T-helper 1 cell treated with Interleukin-12 subunit alpha and Interleukin-12 subunit beta and Interleukin-4 antibody, amounts not matched to agents 30 μg/mL and 1 μg/mL, for 36 hours (primary cell): ENCODE measurements around the gene HEMGN.

Experiments
- H3K27ac Mint-ChIP-seq: one replicate; pipeline ENCODE4 v1.8.0; 2021; ENCODE audit warnings: mild to moderate bottlenecking, mixed read lengths
- H3K27me3 Mint-ChIP-seq: one replicate; pipeline ENCODE4 v1.8.0; 2021; ENCODE audit warnings: low read depth, mixed read lengths
- H3K36me3 Mint-ChIP-seq: one replicate; pipeline ENCODE4 v1.8.0; 2021; ENCODE audit warnings: low read depth, mixed read lengths
- H3K4me1 Mint-ChIP-seq: one replicate; pipeline ENCODE4 v1.8.0; 2021; ENCODE audit warnings: low read depth, mixed read lengths
- H3K4me3 Mint-ChIP-seq: one replicate; pipeline ENCODE4 v1.8.0; 2021; ENCODE audit warnings: mild to moderate bottlenecking, moderate library complexity, mixed read lengths
- H3K9me3 Mint-ChIP-seq: one replicate; pipeline ENCODE4 v1.8.0; 2021; ENCODE audit warnings: mixed read lengths

Gene HEMGN

DNA sequence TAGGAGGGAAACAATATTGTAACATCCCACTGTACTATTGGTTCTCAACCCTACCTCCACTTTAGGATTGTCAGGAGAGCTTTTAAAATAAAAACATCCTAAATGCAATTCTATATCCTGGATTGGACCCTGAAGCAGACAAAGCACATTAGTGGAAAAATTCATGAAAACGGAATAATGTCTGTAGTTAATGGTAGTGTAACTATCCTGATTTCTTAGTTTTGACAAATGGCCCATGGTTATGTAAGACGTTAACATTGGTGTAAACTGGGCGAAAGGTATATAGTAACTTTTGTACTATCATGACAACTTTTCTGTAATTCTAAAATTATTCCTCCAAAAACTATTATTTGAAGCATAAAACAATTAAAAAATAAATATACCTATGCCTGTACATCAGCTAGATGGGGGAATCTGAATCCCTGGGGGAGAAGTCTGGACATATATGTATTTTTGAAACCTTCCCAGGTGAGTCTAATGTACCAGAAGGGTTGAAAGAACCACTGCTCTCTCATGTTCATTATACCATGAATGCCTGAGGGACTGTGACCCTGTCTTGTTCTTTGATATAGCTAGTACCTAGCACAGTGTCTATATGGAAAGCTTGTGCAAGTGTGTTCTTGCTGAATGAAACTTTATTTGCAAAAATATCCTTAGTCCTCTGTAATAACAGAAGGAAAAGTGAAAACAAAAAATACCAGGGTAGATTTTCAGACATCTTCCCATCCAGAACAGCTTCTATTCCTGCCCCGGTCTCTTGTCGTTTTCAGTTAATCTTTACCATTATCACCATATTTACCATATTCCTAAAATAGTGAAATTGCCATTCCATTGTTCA, 12.3 kb downstream of the HEMGN start:
- no peak overlapping the region for H3K4me3 Mint-ChIP-seq
- H3K4me1 Mint-ChIP-seq = peaks cover 33% of the 10 kb centered on the region
- peaks cover 3% of the 10 kb centered on the region for H3K27me3 Mint-ChIP-seq
- H3K27ac Mint-ChIP-seq = no peak overlapping the region
- H3K9me3 Mint-ChIP-seq = no peaks in the 10 kb centered on the region
- H3K36me3 Mint-ChIP-seq = peaks cover 4% of the 10 kb centered on the region

DNA sequence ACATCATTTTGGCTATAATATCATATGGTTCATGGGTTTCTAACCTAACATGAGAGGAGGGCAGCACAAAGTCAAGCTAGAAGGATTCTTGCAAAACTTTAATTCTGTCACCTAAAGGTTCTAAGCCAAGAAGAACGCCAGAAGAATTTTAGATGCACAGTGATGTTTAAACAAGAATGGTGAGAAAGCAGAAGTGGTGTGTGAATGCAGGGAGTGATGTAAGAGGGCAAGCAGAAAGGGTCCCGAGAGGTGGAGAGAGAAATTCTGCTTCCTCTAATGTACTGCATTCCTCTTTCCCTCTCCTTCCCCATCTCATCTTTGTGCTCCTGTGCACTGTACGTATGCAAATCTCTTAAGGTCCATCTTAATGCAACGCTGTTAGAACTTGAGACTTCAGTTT, 13.6 kb downstream of the HEMGN start:
- Mint-ChIP-seq H3K27ac (no peak overlapping the region), H3K4me1 (peaks cover 37% of the 10 kb centered on the region), H3K36me3 (peaks cover 5% of the 10 kb centered on the region), H3K27me3 (peaks cover 3% of the 10 kb centered on the region), H3K4me3 (no peak overlapping the region), H3K9me3 (no peaks in the 10 kb centered on the region)

DNA sequence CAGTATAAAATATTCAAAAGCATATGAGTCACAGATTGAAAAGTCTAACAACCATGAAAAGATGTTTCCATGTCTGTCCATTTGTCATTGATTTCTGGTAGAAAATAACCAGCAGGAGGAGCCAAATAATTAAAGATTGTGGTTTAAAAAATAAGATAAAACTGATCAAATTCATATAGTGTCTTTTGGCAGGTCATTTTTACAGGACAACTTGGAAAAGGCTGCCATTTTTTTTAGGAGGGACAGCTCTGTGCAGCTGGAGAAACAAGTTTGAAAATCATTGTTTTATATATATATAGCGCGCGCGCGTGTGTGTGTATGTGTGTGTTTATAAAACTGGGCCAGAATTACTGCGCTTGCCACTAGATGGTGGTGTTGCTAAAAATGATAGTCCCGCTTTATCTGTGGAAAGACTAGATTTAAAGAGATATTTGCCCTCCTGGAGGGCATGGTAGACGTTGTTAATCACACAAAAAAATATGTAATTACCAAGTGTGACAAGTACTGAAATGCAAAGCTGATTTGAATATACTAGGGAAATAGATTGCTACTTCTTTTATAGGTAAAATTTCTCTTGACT, 14.4 kb downstream of the HEMGN start:
- H3K4me1 Mint-ChIP-seq = peaks cover 40% of the 10 kb centered on the region

DNA sequence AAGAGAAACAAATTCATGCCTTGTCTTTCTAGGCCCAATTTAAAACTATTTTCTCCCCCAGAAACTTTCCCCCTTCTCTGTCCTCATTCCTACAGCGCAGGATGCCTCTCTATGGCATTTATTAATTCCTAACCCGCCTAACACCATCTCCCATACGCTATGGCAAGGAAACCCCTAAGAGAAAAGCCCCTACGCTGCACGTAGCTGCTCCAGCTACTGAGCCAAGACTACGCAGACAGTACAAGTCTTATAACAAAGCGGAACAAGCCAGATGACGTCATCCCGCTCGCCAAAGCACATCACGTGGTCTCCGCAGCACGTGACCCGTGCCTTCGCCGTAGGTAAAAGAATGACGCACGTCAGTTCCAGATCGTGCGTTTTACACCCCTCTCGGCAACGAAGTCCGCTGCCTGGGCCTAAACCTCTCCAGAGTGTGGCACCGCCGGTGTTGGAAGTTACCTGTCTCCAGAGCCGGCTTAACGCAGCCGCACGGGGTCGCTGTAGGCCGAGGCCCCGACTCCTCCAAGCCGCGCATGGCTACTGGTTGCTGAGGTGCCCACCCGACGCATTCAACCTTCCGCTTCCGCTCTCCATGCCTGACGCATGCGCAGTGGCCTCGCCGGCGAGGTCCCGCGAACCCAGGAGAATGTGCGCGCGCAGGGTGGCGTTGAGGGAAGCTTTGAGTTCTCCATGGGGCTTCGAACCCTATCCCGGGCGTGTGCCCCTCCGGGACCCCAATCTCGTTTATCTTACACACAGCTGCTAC, 15.8 kb downstream of the HEMGN start, which contains the start of gene TRMO:
TSS of gene TRMO (minus strand) at position 542 of the 766 bp plus-strand sequence. CDS start at position 535, 7 bp downstream.
- Mint-ChIP-seq H3K36me3 (peaks cover 8% of the 10 kb centered on the region), H3K27ac (peak within 1 kb of the TSS; percentile 99), H3K4me3 (peak within 1 kb of the TSS; percentile 95), H3K9me3 (no peaks in the 10 kb centered on the region), H3K27me3 (peaks cover 3% of the 10 kb centered on the region), H3K4me1 (peaks cover 41% of the 10 kb centered on the region)

More for the DNA sequence above, 14.4 kb downstream of the HEMGN start:
- Mint-ChIP-seq H3K27ac (peak overlapping the region; percentile 99), H3K4me3 (peak overlapping the region; percentile 95), H3K9me3 (no peaks in the 10 kb centered on the region), H3K27me3 (peaks cover 3% of the 10 kb centered on the region), H3K36me3 (peaks cover 8% of the 10 kb centered on the region)

DNA sequence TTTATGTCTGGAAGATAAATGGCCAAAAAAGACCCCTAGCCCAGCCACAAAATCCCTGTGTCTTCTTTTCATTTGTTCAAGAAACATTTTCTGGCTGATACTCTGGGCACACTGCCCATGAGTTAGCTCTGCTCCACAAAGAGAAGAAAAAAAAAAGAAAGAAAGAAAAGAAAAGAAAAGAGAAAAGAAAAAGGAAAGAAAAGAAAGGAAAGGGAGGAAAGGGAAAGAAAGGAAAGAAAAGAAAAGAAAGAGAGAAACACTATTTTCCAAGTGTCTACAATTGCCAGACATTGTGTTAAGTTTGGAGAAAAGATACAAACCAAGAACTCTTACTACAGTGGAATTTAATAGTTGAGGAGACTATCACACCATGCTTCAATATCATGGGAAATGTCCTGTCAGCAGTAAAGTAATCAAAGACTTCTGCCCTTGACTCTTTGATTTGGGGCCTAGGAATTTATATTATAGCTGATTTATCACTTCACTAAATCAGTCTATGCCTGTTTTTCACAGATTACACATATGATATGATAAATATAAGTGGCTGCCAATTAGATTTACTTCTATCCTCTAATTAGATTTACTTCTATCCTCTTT, 18.7 kb downstream of the HEMGN start:
- Mint-ChIP-seq H3K27ac (peak overlapping the region; percentile 90), H3K4me1 (peaks cover 46% of the 10 kb centered on the region), H3K36me3 (peaks cover 23% of the 10 kb centered on the region), H3K4me3 (peak overlapping the region; percentile 77), H3K27me3 (peaks cover 3% of the 10 kb centered on the region), H3K9me3 (no peaks in the 10 kb centered on the region)

DNA sequence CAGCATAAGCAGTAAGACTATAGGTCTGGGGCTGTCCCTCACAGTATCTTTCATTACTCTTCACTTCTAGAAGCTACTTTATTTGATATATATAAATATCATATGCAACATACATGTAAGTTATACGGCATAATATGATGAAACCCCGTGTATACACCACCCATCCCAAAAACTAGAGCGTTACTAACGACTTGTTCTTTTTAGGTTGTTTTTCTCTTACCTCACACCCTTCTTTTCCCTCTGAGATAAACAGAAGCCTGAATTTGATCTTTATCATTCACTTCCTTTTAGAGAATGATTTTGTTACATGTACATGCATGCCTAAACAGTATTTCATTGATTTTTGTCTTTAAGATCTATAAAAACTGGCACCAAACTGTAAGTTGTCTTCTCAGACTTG, 19.4 kb downstream of the HEMGN start:
- peaks cover 3% of the 10 kb centered on the region for H3K27me3 Mint-ChIP-seq
- H3K9me3 Mint-ChIP-seq = no peaks in the 10 kb centered on the region
- H3K27ac Mint-ChIP-seq = peak overlapping the region; percentile 90
- H3K4me3 Mint-ChIP-seq = peak overlapping the region; percentile 77
- H3K4me1 Mint-ChIP-seq = peaks cover 40% of the 10 kb centered on the region
- H3K36me3 Mint-ChIP-seq = peaks cover 28% of the 10 kb centered on the region

DNA sequence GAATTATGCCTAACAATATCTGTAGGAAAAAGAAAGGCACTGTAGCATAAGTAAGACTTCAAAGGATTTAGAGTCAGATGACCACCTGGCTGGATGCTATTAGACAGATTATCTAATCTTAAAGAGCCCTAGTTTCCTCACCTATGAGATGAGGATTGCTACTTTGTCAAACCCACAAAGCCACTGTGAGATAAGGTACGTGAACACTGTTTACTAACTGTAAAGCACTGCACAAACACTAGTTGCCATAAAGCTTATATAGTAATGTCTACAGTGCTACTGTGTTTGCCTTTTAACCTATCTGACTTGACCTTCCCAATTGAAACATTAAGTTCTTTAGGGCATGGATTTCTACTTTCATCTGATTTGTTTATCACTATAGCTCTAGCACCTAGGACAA, 26.0 kb downstream of the HEMGN start:
- Mint-ChIP-seq H3K27ac (no peak overlapping the region), H3K9me3 (no peaks in the 10 kb centered on the region), H3K36me3 (peaks cover 63% of the 10 kb centered on the region), H3K4me1 (peaks cover 32% of the 10 kb centered on the region), H3K4me3 (no peak overlapping the region), H3K27me3 (no peaks in the 10 kb centered on the region)

DNA sequence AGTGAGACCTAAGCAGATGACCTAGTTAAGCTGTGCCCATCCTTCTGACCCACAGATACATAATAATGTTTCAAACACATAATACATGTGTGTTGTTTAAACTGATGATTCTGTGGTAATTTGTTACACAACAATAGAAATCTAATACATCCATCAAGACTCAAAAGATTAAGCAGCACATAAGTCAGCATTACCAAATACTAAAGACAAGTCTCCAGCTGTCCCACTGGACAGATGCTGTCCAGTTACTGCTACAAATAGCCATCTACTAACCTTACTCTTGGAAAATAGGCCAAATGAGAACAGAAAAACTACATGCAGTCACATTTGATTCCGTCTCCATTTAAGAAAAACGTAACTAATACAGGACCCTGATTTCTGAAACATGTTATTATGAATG, 26.4 kb downstream of the HEMGN start:
- H3K4me3 Mint-ChIP-seq = no peak overlapping the region
- H3K4me1 Mint-ChIP-seq = peaks cover 35% of the 10 kb centered on the region
- H3K27ac Mint-ChIP-seq = no peak overlapping the region
- peaks cover 62% of the 10 kb centered on the region for H3K36me3 Mint-ChIP-seq
- H3K9me3 Mint-ChIP-seq = no peaks in the 10 kb centered on the region
- H3K27me3 Mint-ChIP-seq = no peaks in the 10 kb centered on the region

DNA sequence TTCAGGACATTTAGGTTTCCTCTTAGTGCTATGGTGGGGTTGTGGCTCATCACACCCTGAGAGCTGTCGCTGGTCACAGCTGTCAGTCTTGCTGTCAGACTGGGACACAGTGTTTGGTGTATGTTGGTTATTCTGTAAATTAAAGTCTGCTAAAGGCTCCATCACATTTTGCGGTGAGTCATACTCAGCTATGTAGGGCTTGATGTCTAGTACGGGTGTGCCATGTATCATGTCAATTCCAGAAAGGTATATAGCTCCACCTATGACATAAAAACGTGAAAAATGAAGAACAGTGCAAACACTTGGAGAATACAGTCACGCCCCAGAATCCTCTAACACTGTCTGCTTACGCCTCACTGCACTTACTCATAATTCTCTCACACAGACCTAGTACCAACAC, 27.6 kb downstream of the HEMGN start:
- Mint-ChIP-seq H3K4me3 (no peak overlapping the region), H3K9me3 (no peaks in the 10 kb centered on the region), H3K4me1 (peaks cover 43% of the 10 kb centered on the region), H3K27ac (peak overlapping the region; percentile 55), H3K27me3 (no peaks in the 10 kb centered on the region), H3K36me3 (peaks cover 61% of the 10 kb centered on the region)

DNA sequence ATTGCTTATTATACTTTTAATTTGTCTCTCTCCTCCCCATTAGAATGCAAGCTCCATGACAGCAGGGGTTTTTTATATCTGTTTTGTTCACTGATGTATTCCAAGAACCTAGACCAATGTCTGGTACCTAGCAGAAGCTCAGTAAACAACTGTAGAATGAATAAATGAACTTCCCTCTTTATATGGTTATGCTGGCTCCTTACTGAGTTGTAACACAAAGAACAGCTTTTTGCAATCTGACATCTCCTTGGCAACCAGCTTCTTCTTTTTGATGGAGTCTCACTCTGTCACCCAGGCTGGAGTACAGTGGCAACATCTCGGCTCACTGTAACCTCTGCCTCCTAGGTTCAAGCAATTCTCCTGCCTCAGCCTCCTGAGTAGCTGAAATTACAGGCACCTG, 29.3 kb downstream of the HEMGN start:
- Mint-ChIP-seq H3K27me3 (no peaks in the 10 kb centered on the region), H3K4me3 (peak overlapping the region; percentile 36), H3K27ac (peak overlapping the region; percentile 78), H3K9me3 (no peaks in the 10 kb centered on the region), H3K36me3 (peaks cover 54% of the 10 kb centered on the region), H3K4me1 (peaks cover 52% of the 10 kb centered on the region)

DNA sequence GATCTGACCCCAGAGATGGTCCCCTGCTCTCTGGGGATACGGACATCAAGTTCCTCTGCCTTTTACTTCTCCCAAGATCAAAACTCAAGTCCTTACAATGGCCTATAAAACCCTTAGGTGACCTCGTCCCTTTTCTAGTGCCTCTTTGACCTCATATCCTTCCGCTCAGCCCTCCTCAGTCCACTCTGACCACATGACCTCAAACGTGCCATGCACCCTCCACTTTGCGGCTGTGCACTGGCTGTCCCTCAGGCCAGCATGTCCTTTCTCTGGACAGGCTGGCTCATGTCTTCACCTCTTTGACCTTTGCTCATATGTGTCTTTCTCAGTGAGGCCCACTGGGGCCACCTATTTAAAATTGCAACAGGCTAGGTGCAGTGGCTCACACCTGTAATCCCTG, 30.3 kb downstream of the HEMGN start:
- Mint-ChIP-seq H3K27me3 (no peaks in the 10 kb centered on the region), H3K9me3 (no peaks in the 10 kb centered on the region), H3K4me1 (peaks cover 59% of the 10 kb centered on the region), H3K27ac (peak overlapping the region; percentile 94), H3K36me3 (peaks cover 51% of the 10 kb centered on the region), H3K4me3 (peak overlapping the region; percentile 80)

DNA sequence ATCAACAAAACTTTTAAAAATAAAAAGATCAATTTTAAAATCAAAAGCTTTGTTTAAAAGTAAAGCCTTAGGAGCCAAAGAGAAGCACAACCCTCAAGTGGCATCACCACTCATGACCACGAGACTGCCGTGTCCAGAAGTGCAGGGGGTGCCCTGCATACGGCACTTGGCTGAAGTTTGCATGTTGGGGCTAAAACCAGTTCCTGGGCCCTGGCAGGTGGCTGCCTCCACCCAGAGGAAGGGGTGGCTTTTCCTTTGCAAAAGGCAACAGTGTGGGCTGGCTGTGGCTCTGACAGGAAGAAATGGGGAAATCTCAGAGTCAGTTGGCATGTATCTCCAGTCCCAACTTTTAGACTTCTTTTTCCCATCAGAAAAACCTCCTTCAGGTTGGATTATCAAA, 30.9 kb downstream of the HEMGN start:
- Mint-ChIP-seq H3K27me3 (no peaks in the 10 kb centered on the region), H3K27ac (peak overlapping the region; percentile 94), H3K36me3 (peaks cover 47% of the 10 kb centered on the region), H3K9me3 (no peaks in the 10 kb centered on the region), H3K4me1 (peaks cover 61% of the 10 kb centered on the region), H3K4me3 (peak overlapping the region; percentile 80)

DNA sequence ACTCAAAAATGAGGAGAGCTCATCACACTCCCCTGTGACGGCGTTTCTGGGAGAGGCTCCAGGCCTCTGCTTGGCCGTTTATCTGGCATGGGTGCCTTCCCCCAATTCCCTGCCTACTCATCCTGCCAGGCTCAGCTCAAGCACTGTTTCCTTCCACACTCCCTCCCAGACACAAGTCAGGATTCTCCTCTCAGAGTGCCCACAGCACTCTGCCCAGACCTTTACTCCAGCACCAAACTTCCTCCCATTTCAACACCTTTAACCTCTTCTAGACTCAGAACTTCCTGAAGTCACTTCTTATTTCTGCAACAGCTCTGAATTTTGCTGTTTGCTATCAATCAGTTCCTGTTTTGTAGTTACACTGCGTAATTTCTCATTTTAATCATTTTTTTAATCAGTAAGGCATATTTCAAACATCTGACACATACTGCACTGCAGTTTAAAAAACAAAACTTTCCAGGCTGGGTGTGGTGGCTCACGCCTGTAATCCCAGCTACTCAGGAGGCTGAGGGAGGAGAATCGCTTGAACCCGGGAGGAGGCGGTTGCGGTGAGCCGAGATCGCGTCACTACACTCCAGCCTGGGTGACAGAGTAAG, 31.6 kb downstream of the HEMGN start:
- Mint-ChIP-seq H3K27me3 (no peaks in the 10 kb centered on the region), H3K36me3 (peaks cover 44% of the 10 kb centered on the region), H3K27ac (peak overlapping the region; percentile 94), H3K9me3 (no peaks in the 10 kb centered on the region), H3K4me3 (peak overlapping the region; percentile 80), H3K4me1 (peaks cover 61% of the 10 kb centered on the region)

DNA sequence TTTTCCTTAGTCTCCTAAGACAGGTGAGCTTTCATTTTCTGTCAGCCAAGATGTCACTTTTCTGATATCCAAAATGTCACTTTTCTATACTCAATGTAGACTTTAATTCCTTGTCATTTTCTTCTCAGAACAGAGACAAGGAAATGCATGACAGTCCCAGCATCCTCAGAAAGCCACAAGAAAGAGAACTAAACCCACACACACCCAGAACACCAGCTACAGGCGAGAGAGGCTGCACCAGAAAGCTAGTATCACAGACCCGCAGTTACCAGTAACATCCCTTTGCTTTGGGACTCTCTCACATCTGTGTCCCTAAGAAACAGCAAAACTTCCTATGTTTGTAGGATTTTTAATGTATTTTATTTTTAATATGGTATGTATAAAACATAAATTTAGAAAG, 32.7 kb downstream of the HEMGN start:
- Mint-ChIP-seq H3K9me3 (no peaks in the 10 kb centered on the region), H3K27me3 (no peaks in the 10 kb centered on the region), H3K4me1 (peaks cover 62% of the 10 kb centered on the region), H3K36me3 (peaks cover 43% of the 10 kb centered on the region), H3K27ac (peak overlapping the region; percentile 88), H3K4me3 (peak overlapping the region; percentile 76)
